ENCODE data around the gene SSNA1. TPM values are rescaled to one million over a fixed set of nuclear protein-coding genes. Genes with fewer than 3 reads are reported as not detected.

SSNA1 gene
- total and polyA plus RNA-seq, 5 donors from 2014 or later: 54.3 to 150 (median 124) TPM

GRCh38 chr9:137188086-137188489 lies 388 bp upstream of the SSNA1 start:
- ATAC-seq (ENCODE audit: low read depth in 2 of 2): peak in 1 of 2 donors; percentile 3
- H3K36me3 ChIP-seq (ENCODE audit: control insufficient read depth, insufficient read depth, low read length): peaks cover 23% of the 10 kb centered on the region
- H3K36me3 Mint-ChIP-seq: peaks cover 4% of the 10 kb centered on the region

GRCh38 chr9:137189297-137190295 lies 1.1 kb downstream of the SSNA1 start:
- peaks cover 0 to 45% (median 13%) of the 10 kb centered on the region in 4 donors for H3K4me1 Mint-ChIP-seq
- H3K4me3 ChIP-seq (ENCODE audit: low read depth, low read length): peak overlapping the region; percentile 53
- peak overlapping the region; percentile 94 to 97 (median 94) for H3K27ac Mint-ChIP-seq
- H3K4me3 Mint-ChIP-seq: peak overlapping the region; percentile 84 to 97 (median 92)
- H3K27me3 Mint-ChIP-seq: no peaks in the 10 kb centered on the region
- H3K27ac ChIP-seq (ENCODE audit: insufficient read depth, low read length, poor library complexity, severe bottlenecking): peak overlapping the region; percentile 98
- no peaks in the 10 kb centered on the region for H3K9me3 Mint-ChIP-seq
- H3K27me3 ChIP-seq (ENCODE audit: control insufficient read depth, insufficient read depth, low read length): no peaks in the 10 kb centered on the region
- no peaks in the 10 kb centered on the region for H3K9me3 ChIP-seq (ENCODE audit: control insufficient read depth in 2 of 2, low read length in 2 of 2)
- no peaks in the 10 kb centered on the region for H3K36me3 Mint-ChIP-seq
- DNase-seq (no peak), ATAC-seq (ENCODE audit: low read depth in 2 of 2) (no peak)
- H3K4me1 ChIP-seq (ENCODE audit: control insufficient read depth, insufficient read depth, low read length, poor library complexity, severe bottlenecking): peaks cover 39% of the 10 kb centered on the region
- peaks cover 10% of the 10 kb centered on the region for H3K36me3 ChIP-seq (ENCODE audit: control insufficient read depth, insufficient read depth, low read length)

More at GRCh38 chr9:137188086-137188489, 388 bp upstream of the SSNA1 start:
- DNase-seq: no peak
- no peaks in the 10 kb centered on the region for H3K9me3 ChIP-seq (ENCODE audit: control insufficient read depth in 2 of 2, low read length in 2 of 2)
- Mint-ChIP-seq H3K27ac (peak overlapping the region; percentile 92 to 96 (median 94)), H3K9me3 (peaks cover 0 to 2% (median 0%) of the 10 kb centered on the region in 7 donors), H3K27me3 (no peaks in the 10 kb centered on the region), H3K4me1 (peaks cover 0 to 51% (median 13%) of the 10 kb centered on the region in 4 donors), H3K4me3 (peak overlapping the region; percentile 92 to 97 (median 94))
- H3K4me1 ChIP-seq (ENCODE audit: control insufficient read depth, insufficient read depth, low read length, poor library complexity, severe bottlenecking): peaks cover 39% of the 10 kb centered on the region
- peak overlapping the region; percentile 98 for H3K27ac ChIP-seq (ENCODE audit: insufficient read depth, low read length, poor library complexity, severe bottlenecking)
- no peaks in the 10 kb centered on the region for H3K27me3 ChIP-seq (ENCODE audit: control insufficient read depth, insufficient read depth, low read length)
- H3K4me3 ChIP-seq (ENCODE audit: low read depth, low read length): peak overlapping the region; percentile 71

GRCh38 chr9:137190315-137190856 lies 1.9 kb downstream of the SSNA1 start:
- H3K4me3 ChIP-seq (ENCODE audit: low read depth, low read length): no peak overlapping the region
- no peaks in the 10 kb centered on the region for H3K36me3 Mint-ChIP-seq
- H3K27me3 ChIP-seq (ENCODE audit: control insufficient read depth, insufficient read depth, low read length): no peaks in the 10 kb centered on the region
- H3K4me1 ChIP-seq (ENCODE audit: control insufficient read depth, insufficient read depth, low read length, poor library complexity, severe bottlenecking): peaks cover 39% of the 10 kb centered on the region
- no peak for ATAC-seq (ENCODE audit: low read depth in 2 of 2)
- H3K9me3 Mint-ChIP-seq: no peaks in the 10 kb centered on the region
- peak overlapping the region in 1 of 3 donors; percentile 36 for H3K27ac Mint-ChIP-seq
- peaks cover 10% of the 10 kb centered on the region for H3K36me3 ChIP-seq (ENCODE audit: control insufficient read depth, insufficient read depth, low read length)
- H3K27me3 Mint-ChIP-seq: no peaks in the 10 kb centered on the region
- no peak overlapping the region for H3K27ac ChIP-seq (ENCODE audit: insufficient read depth, low read length, poor library complexity, severe bottlenecking)
- H3K4me3 Mint-ChIP-seq: peak overlapping the region; percentile 54 to 92 (median 76)
- H3K4me1 Mint-ChIP-seq: peaks cover 0 to 43% (median 13%) of the 10 kb centered on the region in 4 donors
- no peaks in the 10 kb centered on the region for H3K9me3 ChIP-seq (ENCODE audit: control insufficient read depth in 2 of 2, low read length in 2 of 2)
- no peak for DNase-seq

- H3K27ac Mint-ChIP-seq: no peak overlapping the region
- Histone ChIP-seq H3K4me3 (ENCODE audit: low read depth, low read length) (no peak overlapping the region), H3K36me3 (ENCODE audit: control insufficient read depth, insufficient read depth, low read length) (peaks cover 4% of the 10 kb centered on the region), H3K27ac (ENCODE audit: insufficient read depth, low read length, poor library complexity, severe bottlenecking) (no peak overlapping the region), H3K9me3 (ENCODE audit: control insufficient read depth in 2 of 2, low read length in 2 of 2) (no peaks in the 10 kb centered on the region), H3K4me1 (ENCODE audit: control insufficient read depth, insufficient read depth, low read length, poor library complexity, severe bottlenecking) (peaks cover 34% of the 10 kb centered on the region), H3K27me3 (ENCODE audit: control insufficient read depth, insufficient read depth, low read length) (no peaks in the 10 kb centered on the region)
- ATAC-seq (ENCODE audit: low read depth in 2 of 2) (no peak), DNase-seq (no peak)
- no peaks in the 10 kb centered on the region for H3K27me3 Mint-ChIP-seq
- H3K4me1 Mint-ChIP-seq: peaks cover 0 to 35% (median 11%) of the 10 kb centered on the region in 4 donors
- H3K9me3 Mint-ChIP-seq: no peaks in the 10 kb centered on the region
- H3K4me3 Mint-ChIP-seq: peak overlapping the region in 2 of 4 donors; percentile 54 to 62
- H3K36me3 Mint-ChIP-seq: no peaks in the 10 kb centered on the region
Measured at GRCh38 chr9:137191245-137191644, 2.8 kb downstream of the SSNA1 start.

GRCh38 chr9:137191691-137192447 lies 3.4 kb downstream of the SSNA1 start:
- peaks cover 4% of the 10 kb centered on the region for H3K36me3 ChIP-seq (ENCODE audit: control insufficient read depth, insufficient read depth, low read length)
- H3K36me3 Mint-ChIP-seq: no peaks in the 10 kb centered on the region
- no peaks in the 10 kb centered on the region for H3K9me3 ChIP-seq (ENCODE audit: control insufficient read depth in 2 of 2, low read length in 2 of 2)
- no peak for ATAC-seq (ENCODE audit: low read depth in 2 of 2)
- H3K9me3 Mint-ChIP-seq: no peaks in the 10 kb centered on the region
- no peaks in the 10 kb centered on the region for H3K27me3 Mint-ChIP-seq
- H3K27ac ChIP-seq (ENCODE audit: insufficient read depth, low read length, poor library complexity, severe bottlenecking): no peak overlapping the region
- H3K4me1 ChIP-seq (ENCODE audit: control insufficient read depth, insufficient read depth, low read length, poor library complexity, severe bottlenecking): peaks cover 28% of the 10 kb centered on the region
- peak overlapping the region in 1 of 4 donors; percentile 35 for H3K4me3 Mint-ChIP-seq
- DNase-seq: no peak
- H3K4me1 Mint-ChIP-seq: peaks cover 0 to 29% (median 7%) of the 10 kb centered on the region in 4 donors
- H3K27me3 ChIP-seq (ENCODE audit: control insufficient read depth, insufficient read depth, low read length): no peaks in the 10 kb centered on the region
- H3K27ac Mint-ChIP-seq: no peak overlapping the region
- H3K4me3 ChIP-seq (ENCODE audit: low read depth, low read length): no peak overlapping the region

- peaks cover 0 to 24% (median 4%) of the 10 kb centered on the region in 4 donors for H3K4me1 Mint-ChIP-seq
- H3K27ac Mint-ChIP-seq: no peak overlapping the region
- H3K27me3 Mint-ChIP-seq: no peaks in the 10 kb centered on the region
- no peak for ATAC-seq (ENCODE audit: low read depth in 2 of 2)
- H3K36me3 ChIP-seq (ENCODE audit: control insufficient read depth, insufficient read depth, low read length): peaks cover 4% of the 10 kb centered on the region
- peaks cover 22% of the 10 kb centered on the region for H3K4me1 ChIP-seq (ENCODE audit: control insufficient read depth, insufficient read depth, low read length, poor library complexity, severe bottlenecking)
- H3K9me3 Mint-ChIP-seq: no peaks in the 10 kb centered on the region
- H3K27me3 ChIP-seq (ENCODE audit: control insufficient read depth, insufficient read depth, low read length): no peaks in the 10 kb centered on the region
- no peak overlapping the region for H3K4me3 ChIP-seq (ENCODE audit: low read depth, low read length)
- no peaks in the 10 kb centered on the region for H3K9me3 ChIP-seq (ENCODE audit: control insufficient read depth in 2 of 2, low read length in 2 of 2)
- H3K4me3 Mint-ChIP-seq: peak overlapping the region in 1 of 4 donors; percentile 35
- no peaks in the 10 kb centered on the region for H3K36me3 Mint-ChIP-seq
- no peak for DNase-seq
- H3K27ac ChIP-seq (ENCODE audit: insufficient read depth, low read length, poor library complexity, severe bottlenecking): no peak overlapping the region
Measured at GRCh38 chr9:137192448-137192780, 3.9 kb downstream of the SSNA1 start.

- peaks cover 18% of the 10 kb centered on the region for H3K4me1 ChIP-seq (ENCODE audit: control insufficient read depth, insufficient read depth, low read length, poor library complexity, severe bottlenecking)
- no peaks in the 10 kb centered on the region for H3K36me3 Mint-ChIP-seq
Measured at GRCh38 chr9:137192859-137193258, 4.4 kb downstream of the SSNA1 start.

More at GRCh38 chr9:137192859-137193258, 4.4 kb downstream of the SSNA1 start:
- DNase-seq: no peak
- Histone ChIP-seq H3K9me3 (ENCODE audit: control insufficient read depth in 2 of 2, low read length in 2 of 2) (no peaks in the 10 kb centered on the region), H3K4me3 (ENCODE audit: low read depth, low read length) (no peak overlapping the region), H3K27ac (ENCODE audit: insufficient read depth, low read length, poor library complexity, severe bottlenecking) (no peak overlapping the region), H3K36me3 (ENCODE audit: control insufficient read depth, insufficient read depth, low read length) (peaks cover 4% of the 10 kb centered on the region), H3K27me3 (ENCODE audit: control insufficient read depth, insufficient read depth, low read length) (no peaks in the 10 kb centered on the region)
- ATAC-seq (ENCODE audit: low read depth in 2 of 2): no peak
- peaks cover 0 to 20% (median under 1%) of the 10 kb centered on the region in 4 donors for H3K4me1 Mint-ChIP-seq
- no peaks in the 10 kb centered on the region for H3K27me3 Mint-ChIP-seq
- H3K27ac Mint-ChIP-seq: no peak overlapping the region
- no peaks in the 10 kb centered on the region for H3K9me3 Mint-ChIP-seq
- H3K4me3 Mint-ChIP-seq: peak overlapping the region in 1 of 4 donors; percentile 41

All from CD4-positive, CD25-positive, alpha-beta regulatory T cell (primary cell).